Activated CD4-positive, alpha-beta T cell treated with anti-CD3 and anti-CD28 coated beads, Interleukin-2, amount 50 U/mL, for 24 hours (primary cell): Measurements from ENCODE around the gene SYNGR3.
"Not testable (repeated sequence)": the region's sequence is repeated elsewhere in the genome, so short reads cannot be mapped to it uniquely, and the experiment has no call there.

Source experiments
- DNase-seq, 2 donors: peaks; one replicate each; pipeline ENCODE4 v3.0.0-alpha.2; 2020; ENCODE audit warnings: low read depth in 1 of 2, low spot score in 1 of 2

The SYNGR3 gene

GRCh38 chr16:2027024-2028010, 37.5 kb downstream of the SYNGR3 start:
- DNase-seq, result no peak

- no peak for DNase-seq
Observed at GRCh38 chr16:2028146-2028545, 38.4 kb downstream of the SYNGR3 start.

DNA sequence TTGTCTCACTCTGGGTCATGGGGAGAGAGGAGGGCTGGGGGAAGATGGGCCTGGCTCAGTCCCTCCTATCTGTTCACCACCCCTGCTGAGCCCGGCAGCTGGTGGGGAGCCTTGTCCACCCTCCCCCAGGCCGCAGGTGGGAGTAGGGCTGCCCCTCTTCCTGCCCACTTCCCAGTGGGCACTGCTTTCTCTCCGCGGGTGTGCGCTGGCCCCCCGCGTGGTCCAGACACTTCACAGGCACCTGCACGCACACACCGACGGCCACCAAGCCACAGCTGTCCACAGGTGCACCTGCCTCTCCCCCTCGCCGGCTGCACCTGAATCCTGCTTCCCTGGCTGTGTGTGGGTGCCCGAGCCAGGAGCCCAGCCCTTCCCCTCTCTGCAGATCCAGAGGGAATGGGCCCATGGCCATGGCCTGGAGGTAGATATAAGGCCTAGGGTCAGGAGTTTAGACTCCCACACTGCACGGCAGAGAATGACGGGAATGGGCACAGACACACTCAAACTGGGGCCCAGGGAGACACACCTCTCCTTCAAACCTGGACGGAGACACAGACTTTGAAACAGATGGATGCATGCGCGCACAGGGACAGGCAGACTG, 39.0 kb downstream of the SYNGR3 start:
- no peak for DNase-seq

DNA sequence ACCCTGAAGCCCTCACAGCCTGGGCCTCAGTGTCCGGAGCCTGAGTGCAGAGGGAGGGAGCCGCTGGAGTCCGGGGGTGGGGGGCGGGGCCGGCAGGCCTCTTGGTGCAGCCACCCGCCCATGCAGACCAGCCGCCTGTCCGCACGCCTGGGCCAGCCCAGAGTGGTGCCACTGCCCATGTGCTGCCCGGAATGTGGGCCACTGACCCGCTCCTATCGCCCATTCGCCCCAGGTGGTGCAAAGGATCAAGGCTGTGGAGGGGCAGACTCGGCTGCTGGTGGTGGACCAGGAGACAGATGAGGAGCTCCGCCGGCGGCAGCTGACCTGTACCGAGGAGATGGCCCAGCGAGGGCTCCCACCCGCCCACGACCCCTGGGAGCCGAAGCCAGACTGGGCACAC, 39.6 kb downstream of the SYNGR3 start:
- DNase-seq, result no peak

DNA sequence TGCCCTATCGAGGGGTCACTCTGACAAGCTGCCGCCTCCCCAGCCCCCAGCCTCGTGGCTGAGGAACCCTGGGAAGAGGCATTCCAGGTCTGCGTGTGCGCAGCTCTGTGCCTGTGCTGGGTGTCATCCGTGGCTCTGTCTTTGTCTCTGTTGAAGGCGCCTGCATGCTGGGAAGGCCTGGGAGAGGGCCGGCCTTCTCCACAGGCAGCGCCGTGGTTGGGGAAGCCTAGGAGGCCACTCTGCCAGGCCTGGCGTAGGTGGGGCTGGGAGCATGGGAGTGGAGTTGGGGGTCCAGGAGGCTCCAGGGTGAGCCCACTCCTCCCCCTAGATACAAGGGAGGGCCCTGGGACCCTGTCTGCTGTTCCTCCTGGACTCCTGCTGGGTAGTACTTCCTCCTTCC, 40.3 kb downstream of the SYNGR3 start:
- no peak for DNase-seq

DNA sequence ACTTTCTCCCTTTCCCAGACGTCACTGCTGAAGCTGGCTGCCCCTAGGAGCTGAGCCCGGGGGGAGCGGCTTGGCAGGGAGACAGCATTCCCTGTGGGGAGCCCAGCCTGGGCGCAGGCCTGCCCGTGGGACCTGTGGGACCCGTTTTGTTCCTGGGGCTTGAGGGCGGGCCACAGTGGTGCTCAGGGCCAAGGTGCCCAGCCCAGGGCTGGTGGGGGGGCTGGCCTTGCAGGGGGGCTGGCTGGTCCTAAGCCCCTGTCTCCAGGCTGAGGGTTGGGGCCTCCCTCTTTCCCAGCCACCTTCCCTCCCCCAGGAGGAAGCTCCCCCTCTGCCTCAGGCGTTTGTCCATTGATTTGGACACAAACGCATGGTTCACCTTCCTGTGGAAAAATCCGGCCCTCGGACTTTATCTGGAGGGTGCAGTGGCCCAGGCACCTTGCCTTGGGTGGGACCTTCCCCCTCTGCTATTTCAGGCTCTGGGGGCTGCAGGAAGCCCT, 41.4 kb downstream of the SYNGR3 start:
- no peak for DNase-seq

DNA sequence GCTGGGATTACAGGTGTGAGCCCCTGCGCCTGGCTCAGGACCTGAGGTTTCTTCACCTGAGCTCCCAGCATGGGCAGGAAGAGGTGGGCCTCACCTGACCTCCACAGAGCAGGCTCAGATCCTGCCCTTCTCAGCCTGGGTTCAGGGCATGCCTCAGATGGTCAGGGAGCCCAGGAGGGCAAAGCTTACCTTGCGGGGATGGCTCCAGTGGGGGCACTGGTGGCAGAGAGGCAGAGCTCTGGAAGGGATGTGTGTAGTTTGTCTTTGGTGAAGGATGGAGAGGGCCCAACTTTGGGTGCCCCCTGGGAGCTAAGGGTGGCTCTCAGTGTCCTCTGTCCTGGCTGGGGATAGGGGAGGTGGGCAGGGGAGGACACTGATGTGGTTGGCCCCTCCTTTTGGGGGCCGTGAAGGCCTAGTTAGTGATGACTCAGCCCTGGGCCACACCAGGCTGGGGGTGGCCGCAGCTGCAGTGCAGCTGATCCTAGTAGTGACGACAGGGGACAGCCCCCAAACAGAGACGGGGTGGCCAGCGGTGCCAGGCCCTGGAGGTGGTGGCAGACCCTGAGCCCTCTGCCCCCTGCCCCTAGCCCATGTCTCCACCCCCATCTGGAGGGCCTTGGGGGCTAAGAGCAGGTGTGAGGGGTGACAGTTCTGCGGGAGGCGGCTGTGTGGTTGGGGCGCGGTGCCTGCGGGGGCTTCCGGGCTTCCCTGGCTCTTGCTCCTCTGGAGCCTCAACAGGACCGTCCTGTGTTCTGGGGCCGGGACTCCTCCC, 42.7 kb downstream of the SYNGR3 start:
- no peak for DNase-seq

- DNase-seq, result no peak
Observed at GRCh38 chr16:2033057-2033908, 43.5 kb downstream of the SYNGR3 start.

DNA sequence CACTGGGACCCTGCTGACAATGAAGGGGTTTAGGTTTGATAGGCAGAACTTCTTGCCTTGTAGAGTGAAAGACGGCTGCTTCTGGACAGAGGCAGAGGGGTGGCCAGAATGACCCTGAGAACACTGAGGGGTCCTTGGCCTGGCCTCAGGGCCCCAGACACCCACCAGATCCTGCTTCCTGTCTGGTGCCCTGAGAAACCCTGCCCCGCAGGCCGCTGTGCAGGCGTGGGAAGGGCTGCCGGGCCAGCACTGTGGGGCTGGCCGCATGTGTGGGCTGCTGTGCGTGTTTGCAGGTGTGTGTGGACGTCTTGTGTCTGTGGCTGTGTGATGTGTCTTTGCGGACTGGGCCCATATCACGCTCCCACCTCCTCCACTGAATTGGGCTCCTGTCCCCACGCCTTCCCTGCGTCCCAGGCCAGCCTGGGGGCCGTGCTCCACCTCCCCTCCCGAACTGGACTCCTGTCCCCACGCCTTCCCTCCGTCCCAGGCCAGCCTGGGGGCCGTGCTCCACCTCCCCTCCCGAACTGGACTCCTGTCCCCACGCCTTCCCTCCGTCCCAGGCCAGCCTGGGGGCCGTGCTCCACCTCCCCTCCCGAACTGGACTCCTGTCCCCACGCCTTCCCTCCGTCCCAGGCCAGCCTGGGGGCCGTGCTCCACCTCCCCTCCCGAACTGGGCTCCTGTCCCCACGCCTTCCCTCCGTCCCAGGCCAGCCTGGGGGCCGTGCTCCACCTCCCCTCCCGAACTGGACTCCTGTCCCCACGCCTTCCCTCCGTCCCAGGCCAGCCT, 44.3 kb downstream of the SYNGR3 start:
- DNase-seq, result not testable (repeated sequence)

- DNase-seq, result no peak
Observed at GRCh38 chr16:2034696-2035430, 45.1 kb downstream of the SYNGR3 start.

- no peak for DNase-seq
Observed at GRCh38 chr16:2035431-2036199, 45.8 kb downstream of the SYNGR3 start.

- no peak for DNase-seq
Observed at GRCh38 chr16:2036200-2036966, 46.6 kb downstream of the SYNGR3 start.

- DNase-seq, result no peak
Observed at GRCh38 chr16:2037115-2037514, 47.3 kb downstream of the SYNGR3 start.

- DNase-seq, result no peak
Observed at GRCh38 chr16:2037647-2038381, 48.0 kb downstream of the SYNGR3 start.

- no peak for DNase-seq
Observed at GRCh38 chr16:2038382-2039231, 48.8 kb downstream of the SYNGR3 start.
